PFSK-1 (cell line): ENCODE data around the gene EDN1.

ENCODE experiments used
- FOXP2 ChIP-seq: optimal IDR thresholded peaks from 2 replicates; pipeline ENCODE3; 2011; ENCODE audit warnings: borderline replicate concordance, control low read depth, inconsistent platforms; ENCODE audit not compliant: insufficient read depth; ENCODE audit errors: extremely low read length, extremely low read depth
- POLR2AphosphoS5 ChIP-seq: IDR thresholded peaks from 2 replicates; pipeline ENCODE4 v1.6.1; 2012; ENCODE audit warnings: low read depth, mild to moderate bottlenecking, control low read depth, low read length, moderate library complexity
- SIN3A ChIP-seq: IDR thresholded peaks from 2 replicates; pipeline ENCODE4 v1.6.1; 2012; ENCODE audit warnings: mild to moderate bottlenecking, low read length, moderate library complexity, borderline replicate concordance; ENCODE audit not compliant: insufficient read depth
- TAF1 ChIP-seq: IDR thresholded peaks from 2 replicates; pipeline ENCODE4 v1.6.1; 2012; ENCODE audit warnings: low read length, control low read depth, borderline replicate concordance; ENCODE audit not compliant: insufficient read depth
- TF ChIP-seq, protein P1 (sequence below), 2 experiments: IDR thresholded peaks; 2 replicates each; pipeline versions ENCODE4 v1.6.1 to v1.8.0; 2011 to 2012; ENCODE audit warnings: low read depth in 2 of 2, low read length in 2 of 2, control low read depth in 1 of 2, inconsistent platforms in 1 of 2, mild to moderate bottlenecking in 1 of 2, moderate library complexity in 1 of 2; ENCODE audit not compliant: insufficient read depth in 1 of 2

EDN1 gene

DNA sequence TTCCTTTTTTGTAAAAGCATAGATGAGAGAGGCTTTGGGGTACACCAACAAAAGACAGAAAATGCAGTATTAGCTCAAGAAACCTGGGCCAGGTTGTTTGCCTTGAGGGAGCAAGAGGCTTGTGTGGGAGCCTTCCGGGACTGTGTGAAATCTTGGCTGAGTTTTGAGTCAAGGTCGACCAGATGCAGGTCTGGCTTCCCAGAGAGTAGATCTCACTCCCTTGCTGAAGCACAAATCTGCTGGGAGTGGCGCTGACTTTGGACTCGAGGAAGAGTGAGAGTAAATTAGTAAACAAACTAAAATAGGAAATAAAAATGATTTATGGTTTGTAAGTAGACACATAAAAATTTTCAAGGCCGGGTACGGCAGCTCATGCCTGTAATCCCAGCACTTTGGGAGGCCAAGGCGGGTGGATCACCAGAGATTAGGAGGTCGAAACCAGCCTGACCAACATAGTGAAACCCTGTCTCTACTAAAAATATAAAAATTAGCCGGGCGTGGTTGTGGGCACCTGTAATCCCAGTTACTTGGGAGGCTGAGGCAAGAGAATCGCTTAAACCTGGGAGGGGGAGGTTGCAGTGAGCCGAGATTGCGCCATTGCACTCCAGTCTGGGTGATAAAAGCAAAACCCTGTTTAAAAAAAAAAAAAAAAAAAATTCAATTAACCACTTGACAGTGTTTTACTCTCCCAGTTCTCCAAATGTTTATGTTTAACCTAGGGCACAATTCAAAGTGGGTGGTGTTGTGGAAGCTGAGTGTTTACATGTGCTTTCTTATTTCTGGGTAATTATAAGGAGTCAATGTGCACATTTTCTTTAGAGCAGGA is 27.7 kb upstream of the EDN1 start:
- TF ChIP-seq POLR2AphosphoS5 = no peak
- TF ChIP-seq, protein P1, sequence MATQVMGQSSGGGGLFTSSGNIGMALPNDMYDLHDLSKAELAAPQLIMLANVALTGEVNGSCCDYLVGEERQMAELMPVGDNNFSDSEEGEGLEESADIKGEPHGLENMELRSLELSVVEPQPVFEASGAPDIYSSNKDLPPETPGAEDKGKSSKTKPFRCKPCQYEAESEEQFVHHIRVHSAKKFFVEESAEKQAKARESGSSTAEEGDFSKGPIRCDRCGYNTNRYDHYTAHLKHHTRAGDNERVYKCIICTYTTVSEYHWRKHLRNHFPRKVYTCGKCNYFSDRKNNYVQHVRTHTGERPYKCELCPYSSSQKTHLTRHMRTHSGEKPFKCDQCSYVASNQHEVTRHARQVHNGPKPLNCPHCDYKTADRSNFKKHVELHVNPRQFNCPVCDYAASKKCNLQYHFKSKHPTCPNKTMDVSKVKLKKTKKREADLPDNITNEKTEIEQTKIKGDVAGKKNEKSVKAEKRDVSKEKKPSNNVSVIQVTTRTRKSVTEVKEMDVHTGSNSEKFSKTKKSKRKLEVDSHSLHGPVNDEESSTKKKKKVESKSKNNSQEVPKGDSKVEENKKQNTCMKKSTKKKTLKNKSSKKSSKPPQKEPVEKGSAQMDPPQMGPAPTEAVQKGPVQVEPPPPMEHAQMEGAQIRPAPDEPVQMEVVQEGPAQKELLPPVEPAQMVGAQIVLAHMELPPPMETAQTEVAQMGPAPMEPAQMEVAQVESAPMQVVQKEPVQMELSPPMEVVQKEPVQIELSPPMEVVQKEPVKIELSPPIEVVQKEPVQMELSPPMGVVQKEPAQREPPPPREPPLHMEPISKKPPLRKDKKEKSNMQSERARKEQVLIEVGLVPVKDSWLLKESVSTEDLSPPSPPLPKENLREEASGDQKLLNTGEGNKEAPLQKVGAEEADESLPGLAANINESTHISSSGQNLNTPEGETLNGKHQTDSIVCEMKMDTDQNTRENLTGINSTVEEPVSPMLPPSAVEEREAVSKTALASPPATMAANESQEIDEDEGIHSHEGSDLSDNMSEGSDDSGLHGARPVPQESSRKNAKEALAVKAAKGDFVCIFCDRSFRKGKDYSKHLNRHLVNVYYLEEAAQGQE (IDR thresholded peaks at IDR 0.05; ENCODE audit: insufficient read depth in 1 of 2, low read depth in 2 of 2, low read length in 2 of 2) = no peak
- TF ChIP-seq SIN3A = no peak
- no peak for TF ChIP-seq FOXP2
- TF ChIP-seq TAF1 = no peak

DNA sequence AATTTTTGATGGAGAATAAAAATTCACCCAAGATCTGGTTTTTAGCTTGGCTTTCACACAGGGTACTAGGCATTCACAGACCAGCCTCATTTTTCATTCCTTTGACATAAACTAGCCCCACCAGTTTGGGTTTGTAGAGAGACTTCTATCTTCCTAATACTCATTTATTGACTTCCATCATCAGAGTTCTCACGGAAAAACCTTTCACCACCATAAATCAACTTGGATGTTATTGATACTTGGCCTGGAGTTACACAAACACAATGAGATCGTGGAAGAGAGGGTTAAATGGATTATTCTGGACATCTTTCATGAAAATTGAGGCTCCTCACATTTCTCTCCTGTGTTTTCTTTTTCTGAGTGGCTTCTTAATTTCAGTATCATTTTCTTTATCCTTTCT is 26.8 kb upstream of the EDN1 start:
- no peak for TF ChIP-seq SIN3A
- TF ChIP-seq POLR2AphosphoS5 = no peak
- TF ChIP-seq FOXP2 = no peak
- TF ChIP-seq, protein P1 (IDR thresholded peaks at IDR 0.05; ENCODE audit: insufficient read depth in 1 of 2, low read depth in 2 of 2, low read length in 2 of 2) = no peak
- TF ChIP-seq TAF1 = no peak

DNA sequence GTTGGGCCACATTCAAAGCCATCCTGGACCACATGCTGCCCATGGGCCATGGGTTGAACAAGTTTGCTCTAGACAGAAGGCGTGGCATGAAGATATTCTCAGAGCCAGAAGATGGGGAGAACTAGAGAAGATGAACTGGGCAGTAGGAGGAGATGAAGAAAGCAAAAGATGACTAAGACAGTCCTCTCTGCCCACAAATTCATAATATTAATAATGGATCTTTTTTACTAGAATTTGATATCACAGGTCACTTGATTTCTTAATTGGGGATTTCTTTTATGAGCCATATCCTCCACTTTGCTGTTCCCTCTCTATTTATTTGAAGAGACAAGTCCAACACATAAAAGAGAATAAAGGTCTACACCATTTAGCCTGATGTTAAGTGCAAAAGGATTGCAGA is 25.5 kb upstream of the EDN1 start:
- TF ChIP-seq, protein P1 (IDR thresholded peaks at IDR 0.05; ENCODE audit: insufficient read depth in 1 of 2, low read depth in 2 of 2, low read length in 2 of 2) = no peak
- TF ChIP-seq TAF1 (no peak), POLR2AphosphoS5 (no peak), FOXP2 (no peak), SIN3A (no peak)

DNA sequence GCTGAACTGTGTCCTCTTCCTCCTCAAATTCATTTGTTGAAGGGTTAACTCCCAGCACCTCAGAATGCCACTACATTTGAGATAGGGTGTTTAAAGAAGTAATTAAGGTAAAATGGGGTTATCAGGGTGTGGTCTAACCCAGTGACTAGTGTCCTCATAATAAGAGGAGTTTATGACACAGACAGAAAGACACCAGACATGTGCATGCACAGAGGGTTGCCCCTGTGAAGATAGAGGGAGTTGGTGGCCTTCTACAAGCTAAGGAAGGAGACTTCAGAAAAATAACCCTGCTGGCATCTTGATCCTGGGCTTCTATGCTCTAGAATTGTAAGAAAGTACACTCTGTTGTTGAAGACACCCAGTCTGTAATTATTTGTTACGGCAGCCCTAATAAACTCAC is 24.9 kb upstream of the EDN1 start:
- TF ChIP-seq FOXP2 = no peak
- TF ChIP-seq SIN3A = no peak
- TF ChIP-seq, protein P1 (IDR thresholded peaks at IDR 0.05; ENCODE audit: insufficient read depth in 1 of 2, low read depth in 2 of 2, low read length in 2 of 2) = no peak
- no peak for TF ChIP-seq TAF1
- no peak for TF ChIP-seq POLR2AphosphoS5

DNA sequence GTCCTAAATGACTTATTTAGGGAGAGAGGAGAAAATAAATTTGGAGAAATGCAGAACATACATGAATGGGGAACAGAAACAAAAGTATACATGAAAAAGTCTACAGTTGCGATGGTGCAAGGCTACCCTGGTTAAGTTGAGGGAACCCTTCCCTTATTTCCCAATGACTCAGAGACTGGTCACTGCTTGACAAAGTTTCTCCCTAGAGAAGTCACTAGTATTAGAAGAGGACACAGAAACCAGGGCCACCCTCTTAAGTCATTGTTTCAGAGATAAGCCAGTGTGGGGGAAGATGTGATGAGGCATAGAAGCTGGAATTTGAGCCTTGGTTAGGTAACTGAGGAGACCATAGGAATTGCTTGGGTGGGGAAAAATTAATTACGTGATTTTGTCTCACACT is 24.4 kb upstream of the EDN1 start:
- TF ChIP-seq FOXP2 (no peak), TAF1 (no peak), POLR2AphosphoS5 (no peak), SIN3A (no peak)
- TF ChIP-seq, protein P1 (IDR thresholded peaks at IDR 0.05; ENCODE audit: insufficient read depth in 1 of 2, low read depth in 2 of 2, low read length in 2 of 2) = no peak
